Trophoblast cell (in vitro differentiated cells and primary cell): ENCODE measurements around the gene PREX1.

Experiments
- DNase-seq, 2 donors: peaks; one replicate each; pipeline ENCODE4 v3.0.0-alpha.2; 2016
- H2AFZ ChIP-seq: 2 replicates; pipeline ENCODE4 v1.6.1; 2013; ENCODE audit warnings: low read length, moderate library complexity, mild to moderate bottlenecking; ENCODE audit not compliant: insufficient read depth, poor library complexity
- H2AK5ac ChIP-seq: 2 replicates; pipeline ENCODE4 v1.6.1; 2013; ENCODE audit warnings: mild to moderate bottlenecking, low read length
- H2BK120ac ChIP-seq: 2 replicates; pipeline ENCODE4 v1.6.1; 2013; ENCODE audit warnings: low read length, mild to moderate bottlenecking, moderate library complexity; ENCODE audit not compliant: insufficient read depth, poor library complexity
- H2BK12ac ChIP-seq: 2 replicates; pipeline ENCODE4 v1.6.1; 2013; ENCODE audit warnings: mild to moderate bottlenecking, low read length, moderate library complexity
- H2BK5ac ChIP-seq: 2 replicates; pipeline ENCODE4 v1.6.1; 2013; ENCODE audit warnings: low read length, low read depth, moderate library complexity, mild to moderate bottlenecking; ENCODE audit not compliant: poor library complexity
- H3K14ac ChIP-seq: 2 replicates; pipeline ENCODE4 v1.6.1; 2013; ENCODE audit warnings: mild to moderate bottlenecking, low read length
- H3K18ac ChIP-seq: 2 replicates; pipeline ENCODE4 v1.6.1; 2013; ENCODE audit warnings: mild to moderate bottlenecking, low read length
- H3K23ac ChIP-seq: 2 replicates; pipeline ENCODE4 v1.6.1; 2013; ENCODE audit warnings: low read length
- H3K27ac ChIP-seq: 2 replicates; pipeline ENCODE4 v1.5.1; 2013; ENCODE audit warnings: low read depth, mild to moderate bottlenecking, inconsistent platforms, low read length, moderate library complexity
- H3K27me3 ChIP-seq: 2 replicates; pipeline ENCODE4 v1.6.1; 2013; ENCODE audit warnings: inconsistent platforms, mild to moderate bottlenecking, low read length, moderate library complexity; ENCODE audit not compliant: insufficient read depth
- H3K36me3 ChIP-seq, 2 experiments: 1 replicate in 1 of 2; 2 replicates in 1 of 2; pipeline ENCODE4 v1.6.1; 2013; ENCODE audit warnings: low read length in 2 of 2, mild to moderate bottlenecking in 2 of 2, moderate library complexity in 1 of 2; ENCODE audit not compliant: insufficient read depth in 2 of 2, control insufficient read depth in 1 of 2
- H3K4ac ChIP-seq: 2 replicates; pipeline ENCODE4 v1.6.1; 2013; ENCODE audit warnings: low read depth, mild to moderate bottlenecking, low read length, moderate library complexity
- H3K4me1 ChIP-seq, 2 experiments: 1 replicate in 1 of 2; 2 replicates in 1 of 2; pipeline ENCODE4 v1.6.1; 2013; ENCODE audit warnings: low read length in 2 of 2, mild to moderate bottlenecking in 2 of 2, moderate library complexity in 1 of 2; ENCODE audit not compliant: insufficient read depth in 2 of 2, control insufficient read depth in 1 of 2
- H3K4me2 ChIP-seq: 2 replicates; pipeline ENCODE4 v1.6.1; 2013; ENCODE audit warnings: inconsistent platforms, mild to moderate bottlenecking, low read length, moderate library complexity
- H3K4me3 ChIP-seq: 2 replicates; pipeline ENCODE4 v1.5.1; 2013; ENCODE audit warnings: mild to moderate bottlenecking, low read depth, low read length, inconsistent platforms
- H3K79me1 ChIP-seq: one replicate; pipeline ENCODE4 v1.6.1; 2013; ENCODE audit warnings: low read length
- H3K79me2 ChIP-seq: 2 replicates; pipeline ENCODE4 v1.6.1; 2013; ENCODE audit warnings: low read length, mild to moderate bottlenecking; ENCODE audit not compliant: control insufficient read depth, insufficient read depth, poor library complexity
- H3K9ac ChIP-seq: 2 replicates; pipeline ENCODE4 v1.6.1; 2013; ENCODE audit warnings: mild to moderate bottlenecking, low read length
- H3K9me3 ChIP-seq: 2 replicates; pipeline ENCODE4 v1.6.1; 2013; ENCODE audit warnings: low read depth, mild to moderate bottlenecking, control low read depth, inconsistent platforms, low read length; ENCODE audit not compliant: insufficient read depth
- H4K12ac ChIP-seq: 2 replicates; pipeline ENCODE4 v1.6.1; 2013; ENCODE audit warnings: low read depth, mild to moderate bottlenecking, low read length, moderate library complexity
- H4K8ac ChIP-seq: 2 replicates; pipeline ENCODE4 v1.6.1; 2013; ENCODE audit warnings: low read depth, mild to moderate bottlenecking, low read length, moderate library complexity
- H4K91ac ChIP-seq: one replicate; pipeline ENCODE4 v1.6.1; 2013; ENCODE audit warnings: low read depth, mild to moderate bottlenecking, low read length, moderate library complexity
- WGBS: extraction: QIAGEN DNeasy Blood & Tissue Kit; methylation state at CpG from one replicate; pipeline ENCODE4 v1.1.7; 2013; ENCODE audit warnings: missing lambda C conversion rate; ENCODE audit not compliant: insufficient read length, insufficient coverage; ENCODE audit errors: extremely low coverage; 5-methylcytosine and 5-hydroxymethylcytosine counted together

Gene PREX1

GRCh38 chr20:48656661-48657211 lies 171.1 kb downstream of the PREX1 start:
- Histone ChIP-seq H4K8ac (no peak overlapping the region), H4K91ac (no peak overlapping the region), H3K4ac (no peak overlapping the region), H2AFZ (no peak overlapping the region), H3K18ac (no peak overlapping the region), H2BK5ac (no peak overlapping the region), H3K4me2 (no peak overlapping the region), H3K79me1 (no peaks in the 10 kb centered on the region), H2BK12ac (no peak overlapping the region), H3K23ac (no peak overlapping the region), H4K12ac (no peak overlapping the region), H3K14ac (no peak overlapping the region), H3K27ac (no peak overlapping the region), H3K27me3 (no peaks in the 10 kb centered on the region), H3K79me2 (no peaks in the 10 kb centered on the region), H2AK5ac (no peak overlapping the region), H2BK120ac (no peak overlapping the region), H3K9ac (no peak overlapping the region), H3K4me1 (no peaks in the 10 kb centered on the region), H3K9me3 (peaks cover 4% of the 10 kb centered on the region), H3K36me3 (no peaks in the 10 kb centered on the region), H3K4me3 (no peak overlapping the region)
- no CpG with 5 or more reads among the region's 15 CpGs for WGBS
- peak; percentile 18 to 66 for DNase-seq

- H3K9ac ChIP-seq, result no peak overlapping the region
- H3K27me3 ChIP-seq, result no peaks in the 10 kb centered on the region
- H3K4ac ChIP-seq, result no peak overlapping the region
- WGBS, result no CpG with 5 or more reads among the region's 8 CpGs
- no peaks in the 10 kb centered on the region for H3K36me3 ChIP-seq
- H3K4me1 ChIP-seq, result no peaks in the 10 kb centered on the region
- no peak overlapping the region for H2AK5ac ChIP-seq
- no peak overlapping the region for H4K91ac ChIP-seq
- no peaks in the 10 kb centered on the region for H3K79me2 ChIP-seq
- H3K23ac ChIP-seq, result no peak overlapping the region
- no peak for DNase-seq
- H3K9me3 ChIP-seq, result peaks cover 4% of the 10 kb centered on the region
- no peak overlapping the region for H3K18ac ChIP-seq
- H2BK120ac ChIP-seq, result no peak overlapping the region
- no peak overlapping the region for H2AFZ ChIP-seq
- H3K27ac ChIP-seq, result no peak overlapping the region
- H3K4me3 ChIP-seq, result no peak overlapping the region
- no peak overlapping the region for H3K4me2 ChIP-seq
- no peak overlapping the region for H4K8ac ChIP-seq
- no peak overlapping the region for H2BK12ac ChIP-seq
- no peaks in the 10 kb centered on the region for H3K79me1 ChIP-seq
- no peak overlapping the region for H3K14ac ChIP-seq
- no peak overlapping the region for H4K12ac ChIP-seq
- H2BK5ac ChIP-seq, result no peak overlapping the region
Measured at GRCh38 chr20:48656137-48656536, 171.7 kb downstream of the PREX1 start.

DNA sequence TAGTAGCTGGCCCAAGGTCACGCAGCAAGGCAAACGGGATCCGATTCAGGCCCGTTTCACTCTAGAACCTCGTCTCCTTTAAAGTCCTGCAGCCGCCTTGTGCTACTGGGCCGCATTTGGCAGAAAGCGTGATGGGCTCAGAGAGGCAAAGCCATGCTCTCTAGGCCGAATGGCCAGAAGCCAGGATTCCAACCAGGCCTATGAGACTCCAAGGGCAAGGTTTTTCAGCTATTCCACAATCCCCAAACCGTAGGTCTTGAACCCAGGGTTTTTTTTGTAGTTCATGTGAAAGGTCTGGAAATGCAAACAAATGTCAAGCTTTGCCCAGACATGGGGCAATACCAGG lies 174.1 kb downstream of the PREX1 start:
- H2AFZ ChIP-seq, result no peak overlapping the region
- H2BK12ac ChIP-seq, result no peak overlapping the region
- no peak overlapping the region for H3K27ac ChIP-seq
- no peak overlapping the region for H2AK5ac ChIP-seq
- no peak overlapping the region for H3K4me3 ChIP-seq
- H3K36me3 ChIP-seq, result peaks cover 0 to 2% of the 10 kb centered on the region in 2 experiments
- H3K9ac ChIP-seq, result no peak overlapping the region
- H3K79me1 ChIP-seq, result no peaks in the 10 kb centered on the region
- H3K14ac ChIP-seq, result no peak overlapping the region
- H3K18ac ChIP-seq, result no peak overlapping the region
- H3K79me2 ChIP-seq, result no peaks in the 10 kb centered on the region
- no peaks in the 10 kb centered on the region for H3K27me3 ChIP-seq
- H3K9me3 ChIP-seq, result peaks cover 4% of the 10 kb centered on the region
- no peak for DNase-seq
- H3K4ac ChIP-seq, result no peak overlapping the region
- no peak overlapping the region for H3K4me2 ChIP-seq
- H4K8ac ChIP-seq, result no peak overlapping the region
- H4K91ac ChIP-seq, result no peak overlapping the region
- no CpG with 5 or more reads among the region's 10 CpGs for WGBS
- no peak overlapping the region for H4K12ac ChIP-seq
- no peaks in the 10 kb centered on the region for H3K4me1 ChIP-seq
- H2BK5ac ChIP-seq, result no peak overlapping the region
- H3K23ac ChIP-seq, result no peak overlapping the region
- H2BK120ac ChIP-seq, result no peak overlapping the region

- no peak overlapping the region for H4K12ac ChIP-seq
- no peaks in the 10 kb centered on the region for H3K27me3 ChIP-seq
- no peak overlapping the region for H3K14ac ChIP-seq
- no peak overlapping the region for H4K8ac ChIP-seq
- peaks cover 4% of the 10 kb centered on the region for H3K9me3 ChIP-seq
- H3K4ac ChIP-seq, result no peak overlapping the region
- H3K4me1 ChIP-seq, result peaks cover 0 to 2% of the 10 kb centered on the region in 2 experiments
- WGBS, result no CpG with 5 or more reads among the region's 16 CpGs
- no peak for DNase-seq
- no peak overlapping the region for H2BK120ac ChIP-seq
- H2AK5ac ChIP-seq, result no peak overlapping the region
- no peak overlapping the region for H2BK12ac ChIP-seq
- no peak overlapping the region for H3K23ac ChIP-seq
- H3K27ac ChIP-seq, result no peak overlapping the region
- H3K79me2 ChIP-seq, result no peaks in the 10 kb centered on the region
- H3K9ac ChIP-seq, result no peak overlapping the region
- no peak overlapping the region for H3K18ac ChIP-seq
- no peak overlapping the region for H2BK5ac ChIP-seq
- H3K4me3 ChIP-seq, result no peak overlapping the region
- H2AFZ ChIP-seq, result no peak overlapping the region
- H4K91ac ChIP-seq, result no peak overlapping the region
- H3K36me3 ChIP-seq, result peaks cover 0 to 2% of the 10 kb centered on the region in 2 experiments
- no peak overlapping the region for H3K4me2 ChIP-seq
- H3K79me1 ChIP-seq, result no peaks in the 10 kb centered on the region
Measured at GRCh38 chr20:48652961-48653705, 174.7 kb downstream of the PREX1 start.
